ENCODE data around the gene GPR22.

Gene GPR22

DNA sequence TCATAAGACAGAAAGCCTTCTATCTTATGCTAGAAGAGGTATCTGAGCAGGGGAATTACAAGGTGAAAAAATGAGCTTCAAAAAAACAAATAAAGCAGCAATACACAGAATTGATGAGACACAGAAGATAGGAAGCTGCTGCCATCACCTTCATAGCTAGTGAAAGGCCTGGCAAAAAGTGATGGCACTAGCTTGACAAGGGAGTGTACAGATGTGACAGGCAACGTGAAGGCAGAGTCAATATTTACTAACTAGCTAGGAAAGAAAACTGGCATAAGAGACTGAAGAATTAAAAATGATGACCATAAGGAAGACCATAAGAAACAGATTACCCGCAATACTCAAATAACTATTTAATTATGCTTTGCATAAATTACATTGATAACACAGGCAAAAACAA is 9.4 kb downstream of the GPR22 start:
- no peak for DNase-seq (ENCODE audit: low read depth in 2 of 2)

GRCh38 chr7:107480932-107481331 is 11.1 kb downstream of the GPR22 start:
- no peak for DNase-seq (ENCODE audit: low read depth in 2 of 2)

DNA sequence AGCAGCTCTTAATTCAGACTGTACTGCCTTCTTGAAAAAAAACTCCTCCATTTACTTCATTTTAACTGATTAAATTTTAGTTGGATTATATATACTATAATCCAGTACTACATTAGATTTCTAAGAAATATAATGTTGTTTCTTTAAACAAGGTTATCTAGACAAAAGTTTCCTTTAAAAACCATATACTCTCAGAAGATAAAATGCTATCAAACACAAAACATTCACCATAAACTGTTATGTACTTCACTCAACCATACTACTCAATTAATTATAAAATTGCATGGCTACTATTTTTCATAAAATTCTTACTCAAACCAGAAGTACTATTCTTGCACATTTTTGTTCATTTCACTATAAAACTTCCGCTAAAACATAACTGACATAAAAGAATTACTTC is 12.7 kb downstream of the GPR22 start:
- no peak for DNase-seq (ENCODE audit: low read depth in 2 of 2)

GRCh38 chr7:107486041-107486440 is 16.2 kb downstream of the GPR22 start:
- DNase-seq (ENCODE audit: low read depth in 2 of 2), result no peak

- DNase-seq (ENCODE audit: low read depth in 2 of 2), result no peak
Observed at GRCh38 chr7:107492875-107493274, 23.0 kb downstream of the GPR22 start.

DNA sequence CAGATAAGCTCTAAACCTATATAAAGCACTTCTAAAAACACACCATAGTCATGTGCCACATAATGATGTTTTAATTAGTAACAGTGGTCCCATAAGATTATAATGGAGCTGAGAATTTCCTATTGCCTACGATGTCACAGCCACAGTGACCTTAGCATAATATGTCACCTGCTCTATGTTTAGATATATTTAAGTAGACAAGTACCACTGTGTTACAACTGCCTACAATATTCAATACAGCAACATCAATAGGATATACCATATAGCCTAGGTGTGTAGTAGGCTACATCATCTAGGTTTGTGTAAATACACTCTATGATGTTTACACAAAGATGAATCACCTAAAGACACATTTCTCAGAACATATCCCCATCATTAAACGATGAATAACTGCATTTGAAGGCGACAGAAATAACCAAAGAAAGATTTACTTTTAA is 24.5 kb downstream of the GPR22 start:
- DNase-seq (ENCODE audit: low read depth in 2 of 2), result no peak

GRCh38 chr7:107494884-107495283 is 25.0 kb downstream of the GPR22 start:
- DNase-seq (ENCODE audit: low read depth in 2 of 2), result no peak

- DNase-seq (ENCODE audit: low read depth in 2 of 2), result no peak
Observed at GRCh38 chr7:107495516-107495915, 25.7 kb downstream of the GPR22 start.

- DNase-seq (ENCODE audit: low read depth in 2 of 2), result no peak
Observed at GRCh38 chr7:107499731-107500130, 29.9 kb downstream of the GPR22 start.

GRCh38 chr7:107501593-107501992 is 31.7 kb downstream of the GPR22 start:
- peak in 1 of 2 donors; percentile 3 for DNase-seq (ENCODE audit: low read depth in 2 of 2)

GRCh38 chr7:107502154-107502553 is 32.3 kb downstream of the GPR22 start:
- no peak for DNase-seq (ENCODE audit: low read depth in 2 of 2)

DNA sequence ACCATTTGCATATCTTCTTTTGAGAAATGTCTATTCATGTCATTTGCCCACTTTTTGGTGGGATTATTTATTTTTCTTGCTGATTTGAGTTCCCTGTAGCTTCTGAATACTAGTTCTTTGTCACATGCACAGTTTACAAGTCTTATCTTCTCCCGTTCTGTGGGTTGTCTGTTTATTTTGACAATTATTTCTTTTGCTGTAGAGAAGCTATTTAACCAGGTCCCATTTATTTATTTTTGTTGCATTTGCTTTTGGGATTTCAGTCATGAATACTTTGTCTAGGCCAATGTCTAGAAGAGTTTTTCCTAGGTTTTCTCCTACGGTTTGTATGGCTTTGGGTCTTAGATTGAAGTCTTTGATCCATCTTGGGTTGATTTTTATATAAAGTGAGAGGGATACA is 32.9 kb downstream of the GPR22 start:
- no peak for DNase-seq (ENCODE audit: low read depth in 2 of 2)

- no peak for DNase-seq (ENCODE audit: low read depth in 2 of 2)
Observed at GRCh38 chr7:107503687-107504086, 33.8 kb downstream of the GPR22 start.

DNA sequence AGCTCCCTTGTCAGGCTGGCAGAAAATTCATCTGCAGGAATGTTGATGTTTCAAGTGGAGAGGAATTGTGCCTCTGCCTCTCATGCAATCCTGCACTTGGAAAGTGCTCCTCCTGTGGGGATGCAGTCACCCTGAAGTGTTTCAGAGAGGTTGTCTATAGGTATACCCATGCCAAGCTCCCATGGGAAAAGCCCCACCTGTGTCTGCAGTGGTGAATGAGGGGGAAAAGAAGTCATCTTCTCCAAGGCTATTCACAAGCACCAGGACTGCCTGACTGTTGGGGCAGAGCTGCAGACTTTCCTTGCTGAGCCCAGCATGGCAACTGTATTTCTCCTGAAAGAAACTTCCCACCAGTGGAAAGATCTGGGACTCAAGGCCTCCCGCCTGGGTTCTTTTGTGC is 35.5 kb downstream of the GPR22 start:
- DNase-seq (ENCODE audit: low read depth in 2 of 2), result no peak

- DNase-seq (ENCODE audit: low read depth in 2 of 2), result no peak
Observed at GRCh38 chr7:107505997-107506673, 36.3 kb downstream of the GPR22 start.

DNA sequence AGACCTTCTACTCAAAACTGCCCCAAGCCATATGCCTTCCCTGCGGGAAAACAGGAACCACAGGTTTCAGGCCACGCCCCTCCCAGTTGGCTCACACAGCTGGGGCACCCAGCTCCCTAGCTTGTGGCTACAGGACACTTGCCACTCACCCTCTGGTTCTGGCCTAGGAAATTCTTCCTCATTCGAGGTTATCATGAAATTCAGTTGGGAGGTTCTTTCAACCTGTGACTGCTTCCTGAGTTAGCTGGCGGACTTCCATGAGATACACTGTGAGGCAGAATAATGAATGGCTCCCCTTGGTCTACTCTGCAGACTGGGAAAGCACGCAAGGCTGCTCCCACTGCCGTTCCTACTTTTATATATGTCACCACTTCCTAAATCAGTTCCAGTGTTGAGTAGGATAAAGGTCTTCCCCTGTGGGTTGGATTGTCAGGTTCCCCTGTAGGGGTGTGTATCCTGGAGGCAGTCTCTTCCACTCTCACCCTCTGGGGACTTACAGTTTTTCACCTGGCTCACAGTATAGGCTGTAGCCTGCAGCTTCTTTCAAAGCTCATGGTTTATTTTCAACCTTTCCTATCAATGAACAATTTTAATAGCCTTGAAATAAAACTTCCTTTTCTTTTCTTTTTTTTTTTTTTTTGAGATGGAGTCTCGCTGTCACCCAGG is 37.0 kb downstream of the GPR22 start:
- no peak for DNase-seq (ENCODE audit: low read depth in 2 of 2)

Data from stimulated activated CD8-positive, alpha-beta memory T cell treated with anti-CD3 and anti-CD28 coated beads, Interleukin-15, amount 100 ng/mL, for 48 hours (primary cell).